GM23338 (cell line): Measurements from ENCODE around the gene KCNK17. TPM values are rescaled to one million over a fixed set of nuclear protein-coding genes. Genes with fewer than 3 reads are reported as not detected.

ENCODE experiments used
- ATAC-seq: fragments of 200-7000 bp; cut with Tn5 transposase; 3 replicates; pipeline ENCODE4 v1.9.1; 2020
- DNase-seq: peaks from one replicate; pipeline ENCODE4 v3.0.0-alpha.2; 2015; ENCODE audit warnings: low spot score
- H2AFZ ChIP-seq: fragments of 200-600 bp; sonication (generic); 2 replicates; pipeline ENCODE4 v1.8.0; 2016; ENCODE audit warnings: antibody characterized with exemption, mild to moderate bottlenecking, moderate library complexity
- H3F3A ChIP-seq: fragments of 200-600 bp; sonication (generic); replicated peaks from 2 replicates; pipeline ENCODE4 v1.8.0; 2017; ENCODE audit warnings: antibody characterized with exemption, mixed run types, low read depth
- H3K27ac ChIP-seq: fragments of 200-600 bp; sonication (generic); 2 replicates; pipeline ENCODE4 v1.6.1; 2016; ENCODE audit warnings: low read depth
- H3K27me3 ChIP-seq: fragments of 200-600 bp; sonication (generic); 2 replicates; pipeline ENCODE4 v1.8.0; 2016; ENCODE audit warnings: mild to moderate bottlenecking, mixed run types, moderate library complexity; ENCODE audit not compliant: insufficient read depth
- H3K36me3 ChIP-seq: fragments of 200-600 bp; sonication (generic); 2 replicates; pipeline ENCODE4 v1.8.0; 2016; ENCODE audit warnings: mild to moderate bottlenecking; ENCODE audit not compliant: insufficient read depth
- H3K4me1 ChIP-seq: fragments of 200-600 bp; sonication (generic); 2 replicates; pipeline ENCODE4 v1.8.0; 2016; ENCODE audit warnings: mild to moderate bottlenecking, moderate library complexity; ENCODE audit not compliant: insufficient read depth
- H3K4me2 ChIP-seq: fragments of 200-600 bp; sonication (generic); 2 replicates; pipeline ENCODE4 v1.7.1; 2017; ENCODE audit warnings: mixed run types
- H3K4me3 ChIP-seq: fragments of 200-600 bp; sonication (generic); 2 replicates; pipeline ENCODE4 v1.6.1; 2016; ENCODE audit warnings: mixed run types
- H3K79me2 ChIP-seq: fragments of 200-600 bp; sonication (generic); replicated peaks from 2 replicates; pipeline ENCODE4 v1.8.0; 2017; ENCODE audit warnings: mild to moderate bottlenecking; ENCODE audit not compliant: insufficient read depth
- H3K9me2 ChIP-seq: fragments of 200-600 bp; sonication (generic); 2 replicates; pipeline ENCODE4 v1.8.0; 2017; ENCODE audit not compliant: insufficient read depth
- H4K20me1 ChIP-seq: fragments of 200-600 bp; sonication (generic); replicated peaks from 2 replicates; pipeline ENCODE4 v1.8.0; 2017; ENCODE audit warnings: mild to moderate bottlenecking; ENCODE audit not compliant: insufficient read depth
- H3K27ac Mint-ChIP-seq: 2 replicates; pipeline ENCODE4 v1.8.0; 2020; ENCODE audit warnings: inconsistent platforms, mild to moderate bottlenecking, moderate library complexity, mixed read lengths
- H3K27me3 Mint-ChIP-seq: 3 replicates; pipeline ENCODE4 v1.8.0; 2022; ENCODE audit warnings: low read depth, mild to moderate bottlenecking, moderate library complexity, mixed read lengths, inconsistent platforms; ENCODE audit not compliant: insufficient read depth, poor library complexity
- H3K36me3 Mint-ChIP-seq: 3 replicates; pipeline ENCODE4 v1.8.0; 2021; ENCODE audit warnings: low read depth, mild to moderate bottlenecking, inconsistent platforms, moderate library complexity, mixed read lengths
- H3K4me1 Mint-ChIP-seq: 3 replicates; pipeline ENCODE4 v1.8.0; 2020; ENCODE audit warnings: mild to moderate bottlenecking, inconsistent platforms, mixed read lengths
- H3K4me3 Mint-ChIP-seq: 3 replicates; pipeline ENCODE4 v1.8.0; 2021; ENCODE audit warnings: moderate library complexity, mild to moderate bottlenecking, inconsistent platforms, mixed read lengths
- H3K9me3 Mint-ChIP-seq: 3 replicates; pipeline ENCODE4 v1.8.0; 2020; ENCODE audit warnings: moderate library complexity, mild to moderate bottlenecking, inconsistent platforms, mixed read lengths
- CREB1 ChIP-seq: fragments of 250-450 bp; sonication (Bioruptor Pico); IDR thresholded peaks from 2 replicates; pipeline ENCODE4 v1.5.0; 2020; ENCODE audit warnings: low read depth, mild to moderate bottlenecking, moderate library complexity
- EZH2 ChIP-seq: fragments of 200-600 bp; sonication (generic); IDR thresholded peaks from one replicate; pipeline ENCODE4 v1.8.0; 2017; ENCODE audit warnings: antibody characterized with exemption, mild to moderate bottlenecking, low read depth; ENCODE audit not compliant: unreplicated experiment
- EZH2phosphoT487 ChIP-seq: fragments of 200-600 bp; sonication (generic); IDR thresholded peaks from one replicate; pipeline ENCODE4 v1.8.1; 2018; ENCODE audit warnings: antibody characterized with exemption; ENCODE audit not compliant: unreplicated experiment
- JUNB ChIP-seq: IDR thresholded peaks from one replicate; pipeline ENCODE4 v1.6.1; 2016; ENCODE audit warnings: antibody characterized with exemption; ENCODE audit not compliant: unreplicated experiment
- NANOG ChIP-seq: IDR thresholded peaks from 2 replicates; pipeline ENCODE4 v1.6.1; 2016; ENCODE audit warnings: antibody characterized with exemption, borderline replicate concordance
- POLR2AphosphoS5 ChIP-seq: IDR thresholded peaks from 2 replicates; pipeline ENCODE4 v1.6.1; 2016; ENCODE audit warnings: antibody characterized with exemption, low read depth
- STAT1 ChIP-seq: IDR thresholded peaks from one replicate; pipeline ENCODE4 v1.6.1; 2016; ENCODE audit warnings: antibody characterized with exemption; ENCODE audit not compliant: unreplicated experiment
- ZNF114 ChIP-seq: fragments of 250-450 bp; sonication (Bioruptor Pico); IDR thresholded peaks from 2 replicates; pipeline ENCODE4 v1.5.0; 2020; ENCODE audit warnings: mild to moderate bottlenecking, moderate library complexity
- ZNF331 ChIP-seq: fragments of 250-450 bp; sonication (Bioruptor Pico); IDR thresholded peaks from 2 replicates; pipeline ENCODE4 v1.5.0; 2020; ENCODE audit warnings: low read depth, mild to moderate bottlenecking, moderate library complexity
- polyA plus RNA-seq: library from polyadenylated mRNA; unstranded; fragments of >200 nt; fragmentation: Nextera tagmentation; extraction: Ambion mirVana; gene quantifications from 2 replicates; pipeline ENCODE4 v1.2.1, GENCODE V29; 2016
- total RNA-seq: library from RNA; depleted of rRNA; stranded (reverse); fragments of >200 nt; shearing (Covaris generic); gene quantifications from 2 replicates; pipeline ENCODE4 v1.2.3, GENCODE V29; 2014
- TF ChIP-seq, protein P1 (sequence below): IDR thresholded peaks from one replicate; pipeline ENCODE4 v1.6.1; 2018; ENCODE audit warnings: antibody characterized with exemption; ENCODE audit not compliant: unreplicated experiment
- TF ChIP-seq, protein P2 (sequence below): IDR thresholded peaks from 2 replicates; pipeline ENCODE4 v1.6.1; 2016; ENCODE audit warnings: antibody characterized with exemption
- TF ChIP-seq, protein P3 (sequence below), 2 experiments: fragments of 200-600 bp in 1 of 2; sonication (generic) in 1 of 2; conservative IDR thresholded peaks; 2 replicates each; pipeline versions ENCODE4 v1.5.1 to v1.6.1; 2016 to 2017; ENCODE audit warnings: antibody characterized with exemption in 2 of 2, low read depth in 2 of 2, mild to moderate bottlenecking in 2 of 2, moderate library complexity in 1 of 2

KCNK17 gene
- total and polyA plus RNA-seq, 2 experiments from 2014 or later: 2.2 to 3.1 TPM

DNA sequence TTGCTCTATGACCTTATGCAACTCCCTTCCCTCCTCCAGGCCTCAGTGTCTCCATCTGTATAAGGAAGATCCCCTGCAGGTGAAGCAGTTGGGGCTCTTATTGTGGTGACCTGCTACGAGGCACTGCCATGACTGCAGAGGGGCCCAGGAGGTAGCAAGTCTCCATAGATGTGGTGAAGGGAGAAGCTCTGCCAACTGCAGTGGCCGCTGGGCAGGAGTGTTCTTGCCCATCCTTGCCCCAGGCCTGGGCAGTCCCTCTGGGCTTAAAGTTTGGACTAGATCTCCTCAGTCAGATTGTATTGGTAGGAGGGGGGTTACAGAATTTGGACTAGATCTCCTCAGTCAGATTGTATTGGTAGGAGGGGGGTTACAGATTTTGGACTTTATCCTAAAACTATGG, 12.2 kb downstream of the KCNK17 start (continued):
- TF ChIP-seq, protein P1, sequence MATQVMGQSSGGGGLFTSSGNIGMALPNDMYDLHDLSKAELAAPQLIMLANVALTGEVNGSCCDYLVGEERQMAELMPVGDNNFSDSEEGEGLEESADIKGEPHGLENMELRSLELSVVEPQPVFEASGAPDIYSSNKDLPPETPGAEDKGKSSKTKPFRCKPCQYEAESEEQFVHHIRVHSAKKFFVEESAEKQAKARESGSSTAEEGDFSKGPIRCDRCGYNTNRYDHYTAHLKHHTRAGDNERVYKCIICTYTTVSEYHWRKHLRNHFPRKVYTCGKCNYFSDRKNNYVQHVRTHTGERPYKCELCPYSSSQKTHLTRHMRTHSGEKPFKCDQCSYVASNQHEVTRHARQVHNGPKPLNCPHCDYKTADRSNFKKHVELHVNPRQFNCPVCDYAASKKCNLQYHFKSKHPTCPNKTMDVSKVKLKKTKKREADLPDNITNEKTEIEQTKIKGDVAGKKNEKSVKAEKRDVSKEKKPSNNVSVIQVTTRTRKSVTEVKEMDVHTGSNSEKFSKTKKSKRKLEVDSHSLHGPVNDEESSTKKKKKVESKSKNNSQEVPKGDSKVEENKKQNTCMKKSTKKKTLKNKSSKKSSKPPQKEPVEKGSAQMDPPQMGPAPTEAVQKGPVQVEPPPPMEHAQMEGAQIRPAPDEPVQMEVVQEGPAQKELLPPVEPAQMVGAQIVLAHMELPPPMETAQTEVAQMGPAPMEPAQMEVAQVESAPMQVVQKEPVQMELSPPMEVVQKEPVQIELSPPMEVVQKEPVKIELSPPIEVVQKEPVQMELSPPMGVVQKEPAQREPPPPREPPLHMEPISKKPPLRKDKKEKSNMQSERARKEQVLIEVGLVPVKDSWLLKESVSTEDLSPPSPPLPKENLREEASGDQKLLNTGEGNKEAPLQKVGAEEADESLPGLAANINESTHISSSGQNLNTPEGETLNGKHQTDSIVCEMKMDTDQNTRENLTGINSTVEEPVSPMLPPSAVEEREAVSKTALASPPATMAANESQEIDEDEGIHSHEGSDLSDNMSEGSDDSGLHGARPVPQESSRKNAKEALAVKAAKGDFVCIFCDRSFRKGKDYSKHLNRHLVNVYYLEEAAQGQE: no peak
- TF ChIP-seq POLR2AphosphoS5 (no peak), JUNB (no peak), CREB1 (CRISPR knock-in tag) (no peak), NANOG (no peak), ZNF114 (CRISPR knock-in tag) (no peak), STAT1 (no peak), EZH2 (no peak), ZNF331 (no peak)
- TF ChIP-seq, protein P2, sequence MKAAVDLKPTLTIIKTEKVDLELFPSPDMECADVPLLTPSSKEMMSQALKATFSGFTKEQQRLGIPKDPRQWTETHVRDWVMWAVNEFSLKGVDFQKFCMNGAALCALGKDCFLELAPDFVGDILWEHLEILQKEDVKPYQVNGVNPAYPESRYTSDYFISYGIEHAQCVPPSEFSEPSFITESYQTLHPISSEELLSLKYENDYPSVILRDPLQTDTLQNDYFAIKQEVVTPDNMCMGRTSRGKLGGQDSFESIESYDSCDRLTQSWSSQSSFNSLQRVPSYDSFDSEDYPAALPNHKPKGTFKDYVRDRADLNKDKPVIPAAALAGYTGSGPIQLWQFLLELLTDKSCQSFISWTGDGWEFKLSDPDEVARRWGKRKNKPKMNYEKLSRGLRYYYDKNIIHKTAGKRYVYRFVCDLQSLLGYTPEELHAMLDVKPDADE: no peak
- TF ChIP-seq, protein P3, sequence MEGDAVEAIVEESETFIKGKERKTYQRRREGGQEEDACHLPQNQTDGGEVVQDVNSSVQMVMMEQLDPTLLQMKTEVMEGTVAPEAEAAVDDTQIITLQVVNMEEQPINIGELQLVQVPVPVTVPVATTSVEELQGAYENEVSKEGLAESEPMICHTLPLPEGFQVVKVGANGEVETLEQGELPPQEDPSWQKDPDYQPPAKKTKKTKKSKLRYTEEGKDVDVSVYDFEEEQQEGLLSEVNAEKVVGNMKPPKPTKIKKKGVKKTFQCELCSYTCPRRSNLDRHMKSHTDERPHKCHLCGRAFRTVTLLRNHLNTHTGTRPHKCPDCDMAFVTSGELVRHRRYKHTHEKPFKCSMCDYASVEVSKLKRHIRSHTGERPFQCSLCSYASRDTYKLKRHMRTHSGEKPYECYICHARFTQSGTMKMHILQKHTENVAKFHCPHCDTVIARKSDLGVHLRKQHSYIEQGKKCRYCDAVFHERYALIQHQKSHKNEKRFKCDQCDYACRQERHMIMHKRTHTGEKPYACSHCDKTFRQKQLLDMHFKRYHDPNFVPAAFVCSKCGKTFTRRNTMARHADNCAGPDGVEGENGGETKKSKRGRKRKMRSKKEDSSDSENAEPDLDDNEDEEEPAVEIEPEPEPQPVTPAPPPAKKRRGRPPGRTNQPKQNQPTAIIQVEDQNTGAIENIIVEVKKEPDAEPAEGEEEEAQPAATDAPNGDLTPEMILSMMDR (conservative IDR thresholded peaks at IDR 0.05; ENCODE audit: low read depth in 2 of 2): no peak; a peak in 1 of 4 replicates

DNA sequence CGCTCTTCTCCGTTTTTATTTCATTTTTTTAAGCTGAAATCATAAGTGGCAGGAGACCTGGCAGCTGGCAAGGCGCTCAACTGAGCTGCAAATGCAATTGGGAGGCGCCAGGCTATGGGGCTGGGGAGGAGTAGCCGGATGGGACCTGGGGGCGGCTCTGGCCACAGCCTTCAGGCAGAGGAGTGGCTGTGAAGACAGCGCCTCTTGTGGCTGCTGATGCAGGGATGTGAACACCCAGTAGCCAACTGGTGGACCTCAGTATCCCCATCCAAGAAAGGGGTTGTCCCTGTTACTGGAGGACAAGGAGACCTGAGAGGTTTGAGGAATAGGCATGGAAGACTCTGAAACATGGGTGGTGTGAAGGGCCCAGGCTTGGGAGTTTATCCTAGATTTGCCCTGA, 12.6 kb downstream of the KCNK17 start:
- Histone ChIP-seq H3K4me2 (peak overlapping the region; percentile 62; the same call in 1 of the 2 replicates), H3K27me3 (no peaks in the 10 kb centered on the region), H3K4me1 (peaks cover 6% of the 10 kb centered on the region), H3F3A (no peaks in the 10 kb centered on the region), H2AFZ (peak overlapping the region; percentile 89), H3K27ac (no peak overlapping the region), H4K20me1 (no peaks in the 10 kb centered on the region), H3K9me2 (no peaks in the 10 kb centered on the region), H3K4me3 (no peak overlapping the region; the same call in 1 of the 2 replicates), H3K36me3 (no peaks in the 10 kb centered on the region), H3K79me2 (no peaks in the 10 kb centered on the region)
- DNase-seq (peak; percentile 90), ATAC-seq (peak; percentile 90)
- no peaks in the 10 kb centered on the region for H3K36me3 Mint-ChIP-seq
- no peak overlapping the region for H3K27ac Mint-ChIP-seq
- H3K9me3 Mint-ChIP-seq: no peaks in the 10 kb centered on the region; the same call in 2 of the 3 replicates
- TF ChIP-seq EZH2phosphoT487 (no peak), STAT1 (no peak), NANOG (no peak), EZH2 (no peak), ZNF114 (CRISPR knock-in tag) (no peak), POLR2AphosphoS5 (no peak), CREB1 (CRISPR knock-in tag) (0 out of 2 replicates have a peak, but pooled peaks have one; percentile 25), JUNB (no peak), ZNF331 (no peak)
- TF ChIP-seq, protein P3 (conservative IDR thresholded peaks at IDR 0.05; ENCODE audit: low read depth in 2 of 2): peak; percentile 83 to 97
- TF ChIP-seq, protein P2: no peak
- peaks cover 22% of the 10 kb centered on the region for H3K4me1 Mint-ChIP-seq
- H3K27me3 Mint-ChIP-seq: peaks cover 4% of the 10 kb centered on the region
- no peak overlapping the region for H3K4me3 Mint-ChIP-seq
